Transverse colon (tissue), 4 donors: ENCODE measurements around the gene SLC39A8.

Experiments used
- EP300 ChIP-seq: sonication (generic); formaldehyde crosslinking; IDR thresholded peaks from one replicate; pipeline ENCODE4 v1.6.1; 2017; ENCODE audit warnings: antibody characterized with exemption, low read depth
- POLR2A ChIP-seq: fragments of 450-650 bp; IDR thresholded peaks from one replicate; pipeline ENCODE4 v1.6.1; 2016; ENCODE audit warnings: antibody characterized with exemption, mild to moderate bottlenecking, moderate library complexity
- POLR2AphosphoS5 ChIP-seq, 3 donors: sonication (generic); formaldehyde crosslinking; IDR thresholded peaks; one replicate each; pipeline ENCODE4 v1.6.1; 2016; ENCODE audit warnings: antibody characterized with exemption in 3 of 3
- TF ChIP-seq, protein P1 (sequence below), 5 experiments: fragments of 200-600 bp in 3 of 5; fragments of 450-650 bp in 2 of 5; sonication (generic) in 3 of 5; IDR thresholded peaks; 1 replicate in 2 of 5; 2 replicates in 3 of 5; pipeline ENCODE4 v1.5.1; 2016 to 2017; ENCODE audit warnings: antibody characterized with exemption in 5 of 5, inconsistent platforms in 3 of 5, mild to moderate bottlenecking in 2 of 5, moderate library complexity in 1 of 5

- TF ChIP-seq, protein P1, sequence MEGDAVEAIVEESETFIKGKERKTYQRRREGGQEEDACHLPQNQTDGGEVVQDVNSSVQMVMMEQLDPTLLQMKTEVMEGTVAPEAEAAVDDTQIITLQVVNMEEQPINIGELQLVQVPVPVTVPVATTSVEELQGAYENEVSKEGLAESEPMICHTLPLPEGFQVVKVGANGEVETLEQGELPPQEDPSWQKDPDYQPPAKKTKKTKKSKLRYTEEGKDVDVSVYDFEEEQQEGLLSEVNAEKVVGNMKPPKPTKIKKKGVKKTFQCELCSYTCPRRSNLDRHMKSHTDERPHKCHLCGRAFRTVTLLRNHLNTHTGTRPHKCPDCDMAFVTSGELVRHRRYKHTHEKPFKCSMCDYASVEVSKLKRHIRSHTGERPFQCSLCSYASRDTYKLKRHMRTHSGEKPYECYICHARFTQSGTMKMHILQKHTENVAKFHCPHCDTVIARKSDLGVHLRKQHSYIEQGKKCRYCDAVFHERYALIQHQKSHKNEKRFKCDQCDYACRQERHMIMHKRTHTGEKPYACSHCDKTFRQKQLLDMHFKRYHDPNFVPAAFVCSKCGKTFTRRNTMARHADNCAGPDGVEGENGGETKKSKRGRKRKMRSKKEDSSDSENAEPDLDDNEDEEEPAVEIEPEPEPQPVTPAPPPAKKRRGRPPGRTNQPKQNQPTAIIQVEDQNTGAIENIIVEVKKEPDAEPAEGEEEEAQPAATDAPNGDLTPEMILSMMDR (IDR thresholded peaks at IDR 0.05) = no peak
- TF ChIP-seq EP300 = no peak
- no peak for TF ChIP-seq POLR2A
- TF ChIP-seq POLR2AphosphoS5 (IDR thresholded peaks at IDR 0.05) = no peak
These were observed 4.1 kb downstream of the SLC39A8 start for GRCh38 chr4:102341201-102341600.
